Naive thymus-derived CD8-positive, alpha-beta T cell (primary cell): Measurements from ENCODE around the gene PHPT1. TPM values are rescaled to one million over a fixed set of nuclear protein-coding genes. Genes with fewer than 3 reads are reported as not detected.

Source experiments
- ATAC-seq, 2 donors: fragments of 150-1000 bp; cut with Tn5 transposase in 1 of 2; sonication (Bioruptor Pico), chemical (Tn5 transposase) in 1 of 2; 1 replicate in 1 of 2; 2 replicates in 1 of 2; pipeline ENCODE4 v1.10.0; 2021; ENCODE audit warnings: mild to moderate bottlenecking in 2 of 2, moderate library complexity in 2 of 2
- POLR2A ChIA-PET: fragments of 350-600 bp; sonication (Branson Sonifier 250); formaldehyde crosslinking; loops from one replicate; lab custom pipeline; 2021; ENCODE audit warnings: antibody characterized with exemption; lab: Charles Lee
- DNase-seq, 10 donors: peaks; one replicate each; pipeline versions ENCODE4 v3.0.0 to v3.0.0-alpha.2; 2020 to 2022
- H3K27ac Mint-ChIP-seq, 10 donors: one replicate each; pipeline ENCODE4 v1.8.0; 2020 to 2022; ENCODE audit warnings: mild to moderate bottlenecking in 10 of 10, mixed read lengths in 10 of 10, moderate library complexity in 4 of 10, inconsistent platforms in 1 of 10
- H3K27me3 Mint-ChIP-seq, 5 donors: one replicate each; pipeline ENCODE4 v1.8.0; 2021 to 2022; ENCODE audit warnings: mixed read lengths in 5 of 5
- H3K36me3 Mint-ChIP-seq, 3 donors: one replicate each; pipeline ENCODE4 v1.8.0; 2020 to 2022; ENCODE audit warnings: mixed read lengths in 3 of 3, mild to moderate bottlenecking in 2 of 3, inconsistent platforms in 1 of 3
- H3K4me1 Mint-ChIP-seq, 4 donors: one replicate each; pipeline ENCODE4 v1.8.0; 2021 to 2022; ENCODE audit warnings: mixed read lengths in 4 of 4
- H3K4me3 Mint-ChIP-seq, 10 donors: one replicate each; pipeline ENCODE4 v1.8.0; 2020 to 2022; ENCODE audit warnings: mild to moderate bottlenecking in 10 of 10, mixed read lengths in 10 of 10, moderate library complexity in 6 of 10, inconsistent platforms in 1 of 10
- H3K9me3 Mint-ChIP-seq, 9 donors: one replicate each; pipeline ENCODE4 v1.8.0; 2020 to 2022; ENCODE audit warnings: mixed read lengths in 9 of 9, mild to moderate bottlenecking in 3 of 9, inconsistent platforms in 1 of 9, moderate library complexity in 1 of 9
- polyA plus RNA-seq, 3 donors: library from polyadenylated mRNA; unstranded; fragments of 300-500 nt; fragmentation: Illumina TruSeq; gene quantifications; one replicate each; pipeline ENCODE4 v1.2.3, GENCODE V29; 2021
- total RNA-seq, 8 experiments: library from RNA in 2 of 8; stranded (reverse) in 2 of 8; gene quantifications; one replicate each; pipeline ENCODE4 v1.2.3 and lab custom pipeline; 2021 to 2026

PHPT1 gene
- total and polyA plus RNA-seq, 5 experiments from 2014 or later, result 25.2 to 98.1 (median 82.6) TPM

GRCh38 chr9:136807281-136808074 is 41.7 kb upstream of the PHPT1 start, which contains the start of gene RABL6:
RABL6 (plus strand) TSS chr9:136807948; CDS start chr9:136808197, 249 bp downstream.
- Mint-ChIP-seq H3K4me1 (peaks cover 16 to 48% (median 42%) of the 10 kb centered on the region in 4 donors), H3K27me3 (no peaks in the 10 kb centered on the region), H3K4me3 (peak within 1 kb of the TSS; percentile 84 to 94 (median 88)), H3K9me3 (no peaks in the 10 kb centered on the region), H3K27ac (peak within 1 kb of the TSS; percentile 72 to 97 (median 92)), H3K36me3 (peaks cover 0 to 10% (median 0%) of the 10 kb centered on the region in 3 donors)
- ATAC-seq (peak; percentile 86 to 88), DNase-seq (peak; percentile 72 to 89 (median 84))
- POLR2A ChIA-PET, result interaction anchor here (0.6 to 4.2 kb wide), 27 partner anchors 8 to 433 kb away, joined by 3 to 44 read pairs (median 6); partner anchors contain the start of genes AJM1, CCDC183, FBXW5 and MAN1B1

- peak overlapping the region; percentile 75 to 89 (median 82) for H3K4me3 Mint-ChIP-seq
- POLR2A ChIA-PET, result interaction anchor here (0.5 to 4.2 kb wide), 21 partner anchors 9 to 432 kb away, joined by 3 to 44 read pairs (median 6); partner anchors contain the start of genes AJM1, CCDC183, MAN1B1 and PAXX
- peak overlapping the region; percentile 1 to 88 (median 74) for H3K27ac Mint-ChIP-seq
- H3K4me1 Mint-ChIP-seq, result peaks cover 19 to 54% (median 50%) of the 10 kb centered on the region in 4 donors
- peak; percentile 62 to 64 for ATAC-seq
- no peaks in the 10 kb centered on the region for H3K9me3 Mint-ChIP-seq
- H3K36me3 Mint-ChIP-seq, result peaks cover 0 to 17% (median 0%) of the 10 kb centered on the region in 3 donors
- H3K27me3 Mint-ChIP-seq, result no peaks in the 10 kb centered on the region
- DNase-seq, result peak in 9 of 10 donors; percentile 28 to 72 (median 43)
These were observed 41.0 kb upstream of the PHPT1 start for GRCh38 chr9:136808075-136808805.

GRCh38 chr9:136808806-136809158 is 40.4 kb upstream of the PHPT1 start:
- Mint-ChIP-seq H3K4me1 (peaks cover 19 to 59% (median 51%) of the 10 kb centered on the region in 4 donors), H3K27ac (peak overlapping the region; percentile 1 to 88 (median 66)), H3K9me3 (no peaks in the 10 kb centered on the region), H3K4me3 (peak overlapping the region; percentile 75 to 89 (median 82)), H3K36me3 (peaks cover 0 to 21% (median 0%) of the 10 kb centered on the region in 3 donors), H3K27me3 (no peaks in the 10 kb centered on the region)
- POLR2A ChIA-PET, result interaction anchor here (0.8 to 4.2 kb wide), 7 partner anchors 9 to 415 kb away, joined by 3 to 44 read pairs (median 5); partner anchors contain the start of gene TMEM141
- no peak for DNase-seq
- ATAC-seq, result no peak

- Mint-ChIP-seq H3K4me1 (peaks cover 15 to 50% (median 43%) of the 10 kb centered on the region in 4 donors), H3K27ac (peak overlapping the region in 3 of 10 donors; percentile 31 to 71 (median 48)), H3K27me3 (no peaks in the 10 kb centered on the region), H3K4me3 (no peak overlapping the region), H3K36me3 (peaks cover 0 to 27% (median 4%) of the 10 kb centered on the region in 3 donors), H3K9me3 (no peaks in the 10 kb centered on the region)
- no peak for ATAC-seq
- DNase-seq, result peak in 1 of 10 donors; percentile 24
- POLR2A ChIA-PET, result interaction anchor here (0.7 kb wide), 2 partner anchors 9 to 23 kb away, joined by 3 to 4 read pairs; no protein-coding TSS in a partner anchor
These were observed 34.3 kb upstream of the PHPT1 start for GRCh38 chr9:136814725-136815421.

GRCh38 chr9:136815422-136815782 is 33.8 kb upstream of the PHPT1 start:
- H3K36me3 Mint-ChIP-seq, result peaks cover 0 to 24% (median 4%) of the 10 kb centered on the region in 3 donors
- H3K27me3 Mint-ChIP-seq, result no peaks in the 10 kb centered on the region
- H3K4me1 Mint-ChIP-seq, result peaks cover 12 to 45% (median 38%) of the 10 kb centered on the region in 4 donors
- H3K27ac Mint-ChIP-seq, result peak overlapping the region in 1 of 10 donors; percentile 31
- ATAC-seq (no peak), DNase-seq (peak in 1 of 10 donors; percentile 54)
- POLR2A ChIA-PET, result no interaction called here
- H3K4me3 Mint-ChIP-seq, result no peak overlapping the region
- no peaks in the 10 kb centered on the region for H3K9me3 Mint-ChIP-seq

GRCh38 chr9:136820971-136821825 is 28.0 kb upstream of the PHPT1 start:
- peaks cover 7 to 20% (median 11%) of the 10 kb centered on the region in 4 donors for H3K4me1 Mint-ChIP-seq

GRCh38 chr9:136821826-136822544 is 27.2 kb upstream of the PHPT1 start:
- H3K36me3 Mint-ChIP-seq, result peaks cover 0 to 21% (median 3%) of the 10 kb centered on the region in 3 donors
- ATAC-seq, result no peak
- H3K27ac Mint-ChIP-seq, result no peak overlapping the region
- DNase-seq, result peak in 1 of 10 donors; percentile 53
- no peaks in the 10 kb centered on the region for H3K9me3 Mint-ChIP-seq
- H3K27me3 Mint-ChIP-seq, result no peaks in the 10 kb centered on the region
- H3K4me1 Mint-ChIP-seq, result peaks cover 6 to 17% (median 10%) of the 10 kb centered on the region in 4 donors
- POLR2A ChIA-PET, result interaction anchor here (0.6 to 1.5 kb wide), 5 partner anchors 17 to 199 kb away, joined by 3 to 6 read pairs (median 3); no protein-coding TSS in a partner anchor
- peak overlapping the region in 1 of 10 donors; percentile 56 for H3K4me3 Mint-ChIP-seq

More at GRCh38 chr9:136820971-136821825, 28.0 kb upstream of the PHPT1 start:
- POLR2A ChIA-PET, result interaction anchor here (0.6 to 1.5 kb wide), 4 partner anchors 21 to 200 kb away, joined by 3 to 6 read pairs (median 3); no protein-coding TSS in a partner anchor
- Mint-ChIP-seq H3K27ac (peak overlapping the region in 1 of 10 donors; percentile 78), H3K4me3 (peak overlapping the region in 5 of 10 donors; percentile 14 to 63 (median 31)), H3K27me3 (no peaks in the 10 kb centered on the region), H3K36me3 (peaks cover 0 to 24% (median 4%) of the 10 kb centered on the region in 3 donors), H3K9me3 (no peaks in the 10 kb centered on the region)
- DNase-seq, result peak in 1 of 10 donors; percentile 43
- ATAC-seq, result no peak

- POLR2A ChIA-PET, result interaction anchor here (0.6 to 1.1 kb wide), 5 partner anchors 9 to 721 kb away, joined by 3 to 6 read pairs (median 3); no protein-coding TSS in a partner anchor
- Mint-ChIP-seq H3K36me3 (peaks cover 0 to 19% (median 1%) of the 10 kb centered on the region in 3 donors), H3K27me3 (no peaks in the 10 kb centered on the region), H3K4me3 (no peak overlapping the region), H3K4me1 (peaks cover 5 to 15% (median 10%) of the 10 kb centered on the region in 4 donors), H3K27ac (no peak overlapping the region), H3K9me3 (no peaks in the 10 kb centered on the region)
- ATAC-seq (no peak), DNase-seq (peak in 1 of 10 donors; percentile 53)
These were observed 25.8 kb upstream of the PHPT1 start for GRCh38 chr9:136823136-136824046.

- Mint-ChIP-seq H3K27me3 (no peaks in the 10 kb centered on the region), H3K4me1 (peaks cover 5 to 9% (median 8%) of the 10 kb centered on the region in 4 donors), H3K4me3 (no peak overlapping the region), H3K9me3 (no peaks in the 10 kb centered on the region), H3K36me3 (peaks cover 0 to 22% (median 6%) of the 10 kb centered on the region in 3 donors), H3K27ac (no peak overlapping the region)
- peak in 1 of 10 donors; percentile 52 for DNase-seq
- no peak for ATAC-seq
- POLR2A ChIA-PET, result no interaction called here
These were observed 24.5 kb upstream of the PHPT1 start for GRCh38 chr9:136824496-136825225.
